Measurements from ENCODE around the gene UCHL5. TPM values are rescaled to one million over a fixed set of nuclear protein-coding genes. Genes with fewer than 3 reads are reported as not detected.

UCHL5 gene
- total RNA-seq, 1 experiment from 2014 or later, result 100 TPM

GRCh38 chr1:193065954-193066353 lies 6.8 kb upstream of the UCHL5 start:
- BruUV-seq (replicated peaks), result no TSS peak
- no peak for TF ChIP-seq CTCF (conservative IDR thresholded peaks at IDR 0.05; ENCODE audit: low read depth, low read length)
- TF ChIP-seq EZH2 (IDR thresholded peaks at IDR 0.05; ENCODE audit: borderline replicate concordance, low read depth, low read length, poor library complexity, severe bottlenecking), result no peak
- Histone ChIP-seq H3K36me3 (ENCODE audit: insufficient read depth, low read length, poor library complexity, severe bottlenecking) (no peaks in the 10 kb centered on the region), H3K9me3 (ENCODE audit: low read depth, low read length, poor library complexity, severe bottlenecking) (no peaks in the 10 kb centered on the region), H3K27ac (ENCODE audit: low read depth, low read length, poor library complexity, severe bottlenecking) (no peak overlapping the region), H3K4me3 (ENCODE audit: low read depth, low read length, poor library complexity, severe bottlenecking) (no peak overlapping the region), H3K4me1 (ENCODE audit: insufficient read depth, low read length, poor library complexity, severe bottlenecking) (peaks cover 19% of the 10 kb centered on the region), H3K27me3 (replicated peaks; ENCODE audit: insufficient read depth, low read depth, low read length, poor library complexity) (no peaks in the 10 kb centered on the region)
- CTCF ChIA-PET, result no interaction called here
- DNase-seq (ENCODE audit: low spot score), result no peak
- intact Hi-C loops (cut with micrococcal nuclease; ENCODE audit: unreplicated experiment), result no loop called here
- POLR2A ChIA-PET (ENCODE audit: low non-redundant PET), result no interaction called here

- H3K9me3 ChIP-seq (ENCODE audit: low read depth, low read length, poor library complexity, severe bottlenecking), result no peaks in the 10 kb centered on the region
- CTCF ChIA-PET, result no interaction called here
- no peak for TF ChIP-seq CTCF (conservative IDR thresholded peaks at IDR 0.05; ENCODE audit: low read depth, low read length)
- TF ChIP-seq EZH2 (IDR thresholded peaks at IDR 0.05; ENCODE audit: borderline replicate concordance, low read depth, low read length, poor library complexity, severe bottlenecking), result no peak
- no peak overlapping the region for H3K4me3 ChIP-seq (ENCODE audit: low read depth, low read length, poor library complexity, severe bottlenecking)
- no peak for DNase-seq (ENCODE audit: low spot score)
- no peaks in the 10 kb centered on the region for H3K27me3 ChIP-seq (replicated peaks; ENCODE audit: insufficient read depth, low read depth, low read length, poor library complexity)
- H3K27ac ChIP-seq (ENCODE audit: low read depth, low read length, poor library complexity, severe bottlenecking), result no peak overlapping the region
- H3K36me3 ChIP-seq (ENCODE audit: insufficient read depth, low read length, poor library complexity, severe bottlenecking), result no peaks in the 10 kb centered on the region
- no TSS peak for BruUV-seq (replicated peaks)
- peaks cover 2% of the 10 kb centered on the region for H3K4me1 ChIP-seq (ENCODE audit: insufficient read depth, low read length, poor library complexity, severe bottlenecking)
- intact Hi-C loops (cut with micrococcal nuclease; ENCODE audit: unreplicated experiment), result no loop called here
- POLR2A ChIA-PET (ENCODE audit: low non-redundant PET), result no interaction called here
These were observed 3.7 kb upstream of the UCHL5 start for GRCh38 chr1:193062698-193063463.

GRCh38 chr1:193060938-193061337 lies 1.8 kb upstream of the UCHL5 start:
- Histone ChIP-seq H3K27me3 (replicated peaks; ENCODE audit: insufficient read depth, low read depth, low read length, poor library complexity) (no peaks in the 10 kb centered on the region), H3K36me3 (ENCODE audit: insufficient read depth, low read length, poor library complexity, severe bottlenecking) (no peaks in the 10 kb centered on the region), H3K4me1 (ENCODE audit: insufficient read depth, low read length, poor library complexity, severe bottlenecking) (peaks cover 8% of the 10 kb centered on the region), H3K4me3 (ENCODE audit: low read depth, low read length, poor library complexity, severe bottlenecking) (peak overlapping the region; percentile 87), H3K27ac (ENCODE audit: low read depth, low read length, poor library complexity, severe bottlenecking) (peak overlapping the region; percentile 94), H3K9me3 (ENCODE audit: low read depth, low read length, poor library complexity, severe bottlenecking) (no peaks in the 10 kb centered on the region)
- intact Hi-C loops (cut with micrococcal nuclease; ENCODE audit: unreplicated experiment), result no loop called here
- ChIA-PET POLR2A (ENCODE audit: low non-redundant PET) (interaction anchor here (0.6 kb wide), 1 partner anchor 9 kb away, joined by 3 read pairs; no protein-coding TSS in a partner anchor), CTCF (no interaction called here)
- no peak for DNase-seq (ENCODE audit: low spot score)
- BruUV-seq (replicated peaks), result no TSS peak
- TF ChIP-seq CTCF (conservative IDR thresholded peaks at IDR 0.05; ENCODE audit: low read depth, low read length) (no peak), EZH2 (IDR thresholded peaks at IDR 0.05; ENCODE audit: borderline replicate concordance, low read depth, low read length, poor library complexity, severe bottlenecking) (no peak)

All from A673 (cell line).